Measurements from ENCODE around the gene IER5.

The IER5 gene

GRCh38 chr1:181116819-181117390, 28.4 kb downstream of the IER5 start:
- DNase-seq, result no peak

- no peak for DNase-seq
Measured at GRCh38 chr1:181117648-181118449, 29.3 kb downstream of the IER5 start.

DNA sequence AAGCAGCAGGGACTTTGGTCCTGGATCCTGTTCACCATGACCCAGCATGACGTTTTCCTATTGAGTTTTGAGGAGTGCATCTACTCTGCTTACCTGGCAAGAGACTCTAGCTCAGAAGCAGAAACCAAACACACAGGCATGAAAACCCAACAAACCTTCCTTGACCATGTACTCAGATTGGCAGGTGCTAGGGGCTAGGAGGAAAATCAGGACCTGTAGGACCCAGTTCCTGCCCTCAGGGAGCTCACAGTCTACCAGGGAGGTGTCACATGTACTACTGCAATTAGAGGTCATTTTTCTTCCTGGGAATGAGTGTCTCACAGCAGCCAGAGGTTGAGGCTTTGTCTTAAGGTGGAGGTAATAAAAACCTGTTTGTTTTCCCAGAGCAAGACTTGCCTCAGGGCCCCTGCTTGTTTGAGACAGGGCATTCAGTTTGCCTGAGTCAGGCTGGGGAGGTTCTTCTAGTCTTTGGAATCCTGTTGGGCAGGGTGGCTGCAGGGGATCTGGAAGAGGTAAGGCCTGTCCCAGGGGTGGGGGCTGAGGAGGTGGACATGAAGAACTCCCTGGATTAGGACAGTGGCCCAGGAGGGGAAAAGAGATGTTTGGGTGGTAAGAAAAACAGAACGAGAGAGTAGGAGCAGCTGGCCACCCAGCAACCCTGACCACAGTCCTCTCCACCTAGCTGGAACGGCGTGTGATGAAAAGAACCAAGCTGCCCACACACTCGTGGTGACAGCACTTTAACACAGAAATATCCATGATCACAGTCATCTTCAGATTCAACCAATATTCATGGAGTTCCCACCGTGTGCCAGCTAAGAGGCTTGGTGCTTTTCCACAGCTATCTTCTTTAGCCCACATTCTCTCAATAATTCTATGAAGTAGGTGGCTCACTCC, 30.8 kb downstream of the IER5 start:
- no peak for DNase-seq

DNA sequence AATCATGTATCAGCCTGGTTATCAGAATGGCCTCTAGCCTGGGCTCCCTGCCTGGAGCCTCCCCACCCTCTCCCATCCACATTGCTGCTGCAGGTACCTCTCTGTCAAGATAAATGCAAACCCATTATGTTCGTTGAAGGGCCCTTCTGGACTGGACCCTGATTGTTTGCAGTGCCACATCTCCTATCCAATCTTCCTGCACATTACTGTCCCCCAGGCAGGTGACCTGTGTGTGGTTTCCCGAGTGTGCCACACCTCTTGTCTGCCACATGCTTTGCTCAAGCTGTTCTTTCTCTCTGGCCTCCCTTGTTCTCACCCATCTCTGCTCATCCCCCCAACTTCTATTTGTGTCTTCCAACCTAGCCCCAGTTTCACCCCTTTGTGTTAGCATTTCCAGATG, 32.4 kb downstream of the IER5 start:
- no peak for DNase-seq

- DNase-seq, result no peak
Measured at GRCh38 chr1:181121498-181121897, 33.0 kb downstream of the IER5 start.

DNA sequence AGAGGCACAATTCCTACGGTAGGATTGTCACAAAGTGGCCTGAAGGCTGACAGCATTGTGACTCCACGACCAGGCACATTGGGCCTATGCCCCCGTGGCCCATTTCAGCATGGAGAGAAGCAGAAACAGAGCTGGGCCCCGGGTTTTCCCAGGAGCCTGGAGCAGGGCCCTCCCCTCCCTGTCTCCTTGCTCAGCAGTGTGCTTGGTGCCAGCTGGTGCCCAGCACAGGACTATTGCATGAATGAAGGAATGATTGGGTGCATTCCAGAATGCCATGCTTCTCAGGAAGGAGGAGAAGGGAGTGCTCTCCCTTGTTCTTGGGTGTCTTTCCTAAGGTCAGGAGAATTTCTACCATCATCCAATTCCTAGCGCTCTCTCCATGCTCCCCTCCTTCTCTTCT, 33.7 kb downstream of the IER5 start:
- DNase-seq, result no peak

GRCh38 chr1:181123173-181123572, 34.7 kb downstream of the IER5 start:
- no peak for DNase-seq

GRCh38 chr1:181124291-181124751, 35.8 kb downstream of the IER5 start:
- DNase-seq, result no peak

DNA sequence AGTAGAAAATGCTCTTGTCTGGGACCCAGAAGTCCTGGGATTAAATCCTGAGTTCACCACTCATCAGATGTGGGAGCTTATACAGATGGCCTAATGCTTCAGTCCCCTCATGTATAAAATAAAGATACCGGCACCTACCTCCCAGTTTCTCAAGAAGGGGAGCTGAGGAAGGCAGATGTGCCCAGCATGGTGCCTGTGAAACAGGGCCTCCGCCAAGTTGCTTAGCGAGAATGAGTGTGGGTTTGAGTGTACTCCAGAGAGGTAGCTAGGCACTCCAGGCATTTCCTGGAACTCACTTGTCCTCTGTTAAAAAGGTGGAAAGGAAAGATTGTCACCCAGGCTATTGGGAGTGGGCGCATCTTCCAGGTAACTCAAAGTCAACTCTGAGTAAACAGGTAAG, 37.8 kb downstream of the IER5 start:
- no peak for DNase-seq

- DNase-seq, result no peak
Measured at GRCh38 chr1:181126871-181127587, 38.5 kb downstream of the IER5 start.

GRCh38 chr1:181127898-181128453, 39.5 kb downstream of the IER5 start:
- no peak for DNase-seq

DNA sequence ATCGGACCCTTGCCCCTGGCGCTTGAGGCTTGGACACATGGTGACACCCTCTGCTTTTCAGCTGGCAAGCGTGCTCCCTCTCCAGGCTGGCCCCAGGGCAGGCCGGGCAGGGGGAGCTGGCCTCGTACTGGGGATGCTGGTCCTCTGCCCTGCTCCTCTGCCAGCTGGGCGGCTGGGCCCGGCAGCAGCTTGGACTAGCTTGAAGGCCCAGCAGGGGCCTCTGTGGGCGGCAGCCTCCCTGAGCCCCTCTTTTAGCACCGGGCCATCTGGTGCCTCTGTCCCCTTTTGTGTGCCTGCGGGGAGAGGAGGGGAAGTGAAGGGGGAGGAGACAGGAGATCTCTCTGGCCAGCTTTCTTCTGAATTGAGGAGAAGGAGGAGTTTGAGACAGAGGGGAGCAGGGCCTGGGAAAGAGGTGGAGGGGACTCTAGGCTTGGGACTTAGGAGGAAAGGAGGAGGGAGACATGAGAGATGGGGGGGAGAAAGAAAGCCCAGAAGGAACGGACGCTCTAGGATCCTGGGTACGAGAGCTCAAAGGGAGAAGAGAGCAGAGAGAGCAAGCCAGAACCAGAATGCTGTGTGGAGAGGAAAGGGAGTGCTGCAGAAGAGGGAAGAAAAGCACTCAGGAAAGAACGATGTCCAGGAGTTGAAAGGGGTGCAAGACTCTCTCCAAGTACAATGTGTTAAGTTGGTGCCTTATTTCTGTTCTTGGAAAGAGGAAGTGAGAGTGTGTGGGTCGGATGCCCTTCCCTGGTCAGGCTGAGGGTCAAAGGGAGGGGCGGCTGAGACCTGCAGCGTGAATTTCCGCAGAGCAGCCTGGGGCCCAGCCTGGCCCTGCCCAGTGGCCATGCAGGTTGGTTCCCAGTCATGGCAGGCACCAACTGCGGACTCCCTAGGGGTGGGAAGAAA, 40.3 kb downstream of the IER5 start:
- no peak for DNase-seq

GRCh38 chr1:181129771-181130606, 41.5 kb downstream of the IER5 start:
- no peak for DNase-seq

DNA sequence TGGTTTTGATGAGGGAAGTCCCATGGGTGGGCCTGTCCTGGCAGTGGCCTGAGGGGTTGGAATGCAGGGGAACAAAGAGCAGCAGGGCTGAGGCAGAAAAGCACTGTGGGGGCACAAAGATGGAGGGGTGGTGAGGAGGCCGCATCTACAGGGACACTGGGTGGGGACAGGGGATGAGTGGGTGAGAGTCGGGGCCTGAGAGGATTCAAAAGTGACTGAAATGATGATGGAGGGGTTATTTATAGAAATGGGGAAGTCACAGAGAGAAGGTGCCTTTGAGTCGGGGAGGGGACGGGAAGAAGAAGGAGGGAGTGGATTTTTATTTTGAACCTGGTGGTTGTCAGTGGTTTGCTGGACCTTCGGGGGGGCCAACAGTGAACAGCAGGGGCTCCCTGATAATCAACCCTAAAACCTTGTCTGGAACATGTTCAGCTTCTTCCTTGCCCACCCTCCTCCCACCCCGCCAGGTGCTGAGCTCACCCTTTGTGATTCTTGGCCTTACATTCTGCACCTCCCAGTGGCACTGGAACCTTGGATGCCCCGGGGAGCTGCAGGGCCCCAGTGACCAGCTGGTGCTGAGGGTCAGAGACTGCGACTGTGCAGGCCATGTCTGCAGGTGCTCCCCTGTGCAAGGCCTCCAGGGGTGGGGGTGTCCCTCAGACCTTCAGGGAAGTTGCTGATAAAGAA, 42.9 kb downstream of the IER5 start:
- DNase-seq, result no peak

- DNase-seq, result no peak
Measured at GRCh38 chr1:181133441-181133951, 45.0 kb downstream of the IER5 start.

DNA sequence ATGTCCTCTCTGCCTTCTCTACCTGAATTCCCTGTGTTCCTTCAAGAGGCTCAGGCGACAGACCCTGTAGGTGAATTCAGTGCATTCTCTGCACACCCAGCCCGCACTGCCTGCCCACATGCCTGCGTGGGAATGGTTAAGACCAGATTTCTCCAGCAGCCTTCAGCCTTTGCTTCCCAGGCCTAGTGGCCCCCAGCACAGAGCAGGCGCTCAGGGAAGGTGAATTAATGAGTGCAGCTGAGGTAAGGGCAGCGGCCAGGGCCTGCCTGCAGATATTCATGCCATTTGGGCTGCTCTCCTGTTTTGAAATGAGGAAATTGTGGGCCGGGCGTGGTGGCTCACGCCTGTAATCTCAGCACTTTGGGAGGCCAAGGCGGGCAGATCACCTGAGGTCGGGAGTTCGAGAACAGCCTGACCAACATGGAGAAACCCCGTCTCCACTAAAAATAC, 45.5 kb downstream of the IER5 start:
- DNase-seq, result no peak

DNA sequence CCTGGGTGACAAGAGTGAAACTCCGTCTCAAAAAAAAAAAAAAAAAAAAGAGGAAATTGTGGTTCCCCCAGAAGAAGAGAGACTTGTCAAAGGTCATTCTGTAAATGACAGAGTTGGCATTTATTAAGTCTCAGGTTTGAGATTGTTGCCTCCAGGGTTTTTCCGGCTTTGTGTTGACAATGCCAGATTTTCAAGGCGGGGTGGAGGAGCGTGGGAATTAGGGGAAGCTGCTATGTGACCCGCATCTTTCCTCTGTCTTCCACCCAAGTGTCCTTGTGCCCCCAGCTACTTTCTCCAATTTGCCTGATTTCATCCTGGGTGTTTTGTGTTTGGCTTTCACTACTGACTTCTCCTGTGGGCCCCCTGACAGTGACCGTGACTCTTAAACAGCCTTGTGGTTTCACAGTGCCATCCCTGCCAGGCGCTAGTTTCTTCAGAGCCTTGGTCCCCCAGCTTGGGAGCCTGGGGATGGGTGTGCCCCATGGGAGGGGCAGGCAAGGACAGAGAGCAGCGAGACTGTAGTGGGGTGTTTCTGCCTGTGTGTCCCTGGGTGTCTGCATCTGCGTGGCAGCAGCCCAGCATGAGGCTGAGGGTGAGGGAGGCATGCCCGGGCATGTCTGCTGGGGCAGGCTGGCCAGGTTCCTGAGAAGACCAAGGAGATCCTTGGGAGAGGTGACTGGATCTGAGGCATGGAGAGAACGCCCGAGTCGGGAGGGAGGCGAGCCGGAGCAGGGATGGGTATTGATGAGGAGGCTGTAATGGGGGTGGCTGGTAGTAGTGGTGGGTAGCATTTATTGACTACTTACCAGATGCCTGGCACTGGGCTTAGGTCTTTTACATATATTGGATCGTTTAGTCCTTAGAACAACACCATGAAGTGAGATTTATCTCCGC, 46.3 kb downstream of the IER5 start:
- peak; percentile 42 for DNase-seq

DNA sequence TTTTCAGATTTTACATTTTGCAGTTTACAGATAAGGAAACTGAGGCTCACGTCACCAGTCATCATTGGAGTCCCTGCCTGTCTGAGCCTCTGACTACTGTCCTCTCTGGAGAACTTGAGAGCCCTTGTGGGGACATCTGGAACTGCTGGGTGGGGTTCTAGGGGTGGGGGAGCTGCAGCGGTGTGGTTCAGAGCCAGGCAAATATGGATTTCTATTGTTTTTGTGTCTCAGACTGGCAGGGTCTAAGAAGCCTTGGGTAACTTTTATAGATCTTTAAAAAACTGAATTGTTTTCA, 46.9 kb downstream of the IER5 start:
- DNase-seq, result peak; percentile 35

Data from stimulated activated CD4-positive, alpha-beta T cell treated with anti-CD3 and anti-CD28 coated beads, Interleukin-15, amount 100 ng/mL, for 24 hours (primary cell).